Activated CD8-positive, alpha-beta memory T cell treated with anti-CD3 and anti-CD28 coated beads, Interleukin-2, amount 50 U/mL, for 1 hour (primary cell): ENCODE measurements around the gene C12orf60.
A peak's percentile ranks its signal among the peaks of the same experiment; 100 is the strongest.
"Not testable (repeated sequence)": the region's sequence is repeated elsewhere in the genome, so short reads cannot be mapped to it uniquely, and the experiment has no call there.

Source experiments
- DNase-seq: peaks from one replicate; pipeline ENCODE4 v3.0.0-alpha.2; 2020; ENCODE audit errors: extremely low read depth

Gene C12orf60, protein sequence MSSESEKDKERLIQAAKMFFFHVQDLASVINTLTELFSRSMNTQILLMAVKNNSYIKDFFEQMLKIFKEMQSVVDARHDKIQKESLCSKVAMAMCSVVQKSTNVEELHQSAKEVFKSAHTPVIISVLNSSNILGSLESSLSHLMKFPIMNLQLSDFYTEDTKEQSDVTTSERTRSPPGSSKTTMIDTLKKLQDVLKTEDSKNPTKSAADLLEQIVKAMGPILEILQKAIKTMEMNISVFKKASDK

DNA sequence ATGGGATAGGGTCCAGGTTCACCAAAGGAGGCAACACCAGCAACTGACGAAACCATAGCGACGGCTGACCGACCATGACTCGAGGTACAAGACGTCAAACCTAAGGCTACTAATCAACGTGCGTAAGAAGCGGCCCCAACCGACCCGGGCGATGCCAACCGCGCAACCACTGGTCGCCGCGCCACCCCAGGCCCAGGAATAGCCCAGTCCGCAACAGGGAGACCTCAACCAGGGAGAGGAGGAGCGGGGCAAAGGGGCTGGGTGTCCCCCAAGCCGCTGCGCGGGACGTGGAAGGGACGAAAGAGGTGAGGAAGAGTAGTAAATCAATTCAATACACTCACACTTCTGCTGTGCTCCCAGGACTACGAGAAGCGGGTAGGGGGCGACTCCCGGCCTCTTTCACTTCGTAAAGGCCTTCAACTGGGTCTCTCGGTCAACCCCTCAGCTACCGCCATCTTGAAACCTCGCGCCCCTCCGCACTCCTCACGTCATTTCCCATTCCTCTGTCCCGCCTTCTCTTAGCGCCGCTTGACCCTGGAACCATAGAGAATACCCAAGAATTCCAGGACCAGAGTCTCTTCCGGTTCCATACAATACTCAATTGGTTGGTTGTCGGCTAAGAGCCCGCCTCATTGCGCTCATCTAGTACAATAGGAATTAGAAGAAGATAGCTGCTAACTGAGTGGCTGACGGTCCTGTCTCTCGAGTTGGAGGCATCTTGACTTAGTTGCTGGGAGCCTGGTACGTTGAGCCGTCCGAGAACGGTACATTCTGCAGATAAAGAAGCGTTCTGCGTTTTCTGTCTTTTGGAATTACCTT lies at the start of gene C12orf60, which contains the start of gene WBP11:
Gene C12orf60, plus strand, starts transcription at position 660 of the 819 bp plus-strand sequence. CDS start 19,266 bp downstream, outside the sequence.
Gene WBP11, minus strand, starts transcription at position 468 of the 819 bp plus-strand sequence. CDS start 2,095 bp downstream, outside the sequence.
- peak; percentile 78 for DNase-seq

DNA sequence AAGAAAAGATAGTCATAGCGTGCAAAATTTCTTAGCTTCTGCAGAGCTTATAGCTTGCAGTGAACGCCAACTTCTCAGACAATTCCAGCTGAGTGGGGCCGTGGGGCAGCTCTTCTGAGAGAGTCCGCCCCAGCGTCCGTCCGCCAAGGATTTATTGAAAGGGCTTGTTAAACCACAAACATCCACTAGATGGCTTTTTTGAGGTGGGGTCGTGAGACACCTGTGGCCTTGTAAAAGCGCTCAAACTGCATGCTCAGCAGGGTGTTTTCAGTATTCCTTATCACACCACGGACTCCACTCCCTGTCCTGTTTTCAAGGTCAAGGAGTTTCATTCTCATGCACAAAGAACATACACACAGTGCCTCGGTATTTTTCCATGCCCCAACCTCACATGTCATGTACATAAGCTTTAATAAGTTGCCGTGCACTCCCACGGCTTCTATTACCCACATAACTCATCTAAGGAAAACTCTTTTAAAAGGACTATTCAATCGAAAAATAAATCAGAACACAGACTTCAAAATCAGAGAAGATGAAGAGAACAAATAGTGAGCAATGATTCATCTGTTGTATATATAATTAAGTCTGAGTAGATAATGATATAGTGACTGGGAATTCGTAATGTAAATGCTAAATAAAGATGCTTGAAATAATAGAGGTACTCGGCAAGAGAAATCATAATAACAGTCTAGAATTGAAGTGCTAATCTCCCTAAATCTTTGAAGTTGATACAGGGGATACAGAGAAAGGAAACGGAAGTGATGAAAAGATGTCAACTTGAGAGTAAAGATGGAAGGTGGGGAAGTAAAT lies 46.9 kb upstream of the C12orf60 start:
- DNase-seq, result no peak

DNA sequence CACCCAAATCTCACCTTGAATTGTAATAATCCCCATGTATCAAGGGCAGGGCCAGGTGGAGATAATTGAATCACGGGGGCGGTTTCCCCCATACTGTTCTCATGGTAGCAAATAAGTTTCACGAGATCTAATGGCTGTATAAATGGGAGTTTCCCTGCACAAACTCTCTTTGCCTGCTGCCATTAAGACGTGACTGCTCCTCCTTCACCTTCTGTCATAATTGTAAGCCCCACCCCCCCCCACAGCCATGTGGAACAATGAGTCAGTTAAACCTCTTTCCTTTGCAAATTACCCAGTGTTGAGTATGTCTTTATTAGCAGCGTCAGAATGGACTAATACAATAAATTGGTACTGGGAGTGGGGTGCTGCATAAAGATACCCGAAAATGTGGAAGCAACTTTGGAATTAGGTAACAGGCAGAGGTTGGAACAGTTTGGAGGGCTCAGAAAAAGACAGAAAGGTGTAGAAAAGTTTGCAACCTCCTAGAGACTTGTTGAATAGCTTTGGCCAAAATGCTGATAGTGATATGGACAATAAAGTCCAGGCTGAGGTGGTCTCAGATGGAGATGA lies 43.7 kb upstream of the C12orf60 start:
- DNase-seq, result not testable (repeated sequence)

DNA sequence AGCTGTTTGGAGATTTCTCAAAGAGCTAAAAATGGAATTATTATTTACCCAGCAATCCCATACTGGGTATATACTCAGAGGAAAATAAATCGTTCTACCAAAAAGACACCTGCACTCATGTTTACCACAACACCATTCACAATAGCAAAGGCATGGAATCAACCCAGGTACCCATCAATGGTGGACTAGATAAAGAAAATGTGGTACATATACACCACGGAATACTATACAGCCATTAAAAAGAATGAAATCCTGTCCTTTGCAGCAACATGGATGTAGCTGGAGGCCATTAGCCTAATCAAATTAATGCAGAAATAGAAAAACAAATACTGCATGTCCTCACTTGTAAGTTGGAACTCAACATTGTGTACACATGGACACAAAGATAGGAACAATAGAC lies 38.1 kb upstream of the C12orf60 start:
- no peak for DNase-seq

DNA sequence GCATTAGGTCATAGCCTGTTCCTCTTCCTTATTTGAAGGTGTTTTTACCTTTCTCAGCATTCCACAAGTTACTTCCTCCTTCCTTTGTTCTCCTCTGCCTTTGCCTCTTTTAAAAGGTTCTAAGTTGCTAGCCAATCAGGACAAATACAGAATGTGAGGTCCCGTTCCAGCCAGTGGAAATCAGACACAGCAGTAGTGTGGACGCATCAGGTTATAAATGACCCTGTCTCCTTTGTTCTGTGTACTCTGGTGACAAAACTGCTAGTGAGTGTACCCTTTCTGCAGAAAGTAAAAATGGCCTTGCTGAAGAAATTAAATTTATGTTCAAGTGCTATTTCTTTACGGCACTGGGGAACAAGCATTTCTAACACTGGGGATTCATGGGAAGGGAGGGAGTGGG lies 37.5 kb upstream of the C12orf60 start:
- not testable (repeated sequence) for DNase-seq

DNA sequence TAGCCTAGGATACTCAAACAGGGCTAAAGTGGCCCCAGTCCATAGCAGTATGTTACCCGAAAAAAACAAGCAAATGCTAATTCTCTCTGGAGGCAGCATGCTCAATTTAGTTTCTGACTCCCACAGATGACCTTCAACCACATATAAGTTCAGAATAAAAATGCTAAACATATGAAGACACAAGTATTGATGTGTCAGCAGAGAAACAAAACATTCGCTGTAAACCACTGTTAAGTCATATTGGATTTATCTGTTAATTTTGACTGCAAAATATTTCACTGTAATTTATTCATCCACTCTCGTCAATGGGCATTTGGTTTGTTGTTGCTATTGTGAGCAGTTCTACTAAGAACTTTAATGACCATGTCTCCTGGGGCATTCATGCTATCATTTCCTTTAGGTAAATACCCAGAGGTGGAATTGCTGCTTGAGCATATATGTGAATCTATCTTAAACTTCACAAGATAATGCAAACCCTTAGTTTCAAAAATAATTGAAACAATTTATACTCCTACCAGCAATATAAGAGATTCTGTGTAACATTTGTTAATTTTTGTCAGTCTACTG lies 36.7 kb upstream of the C12orf60 start:
- DNase-seq, result no peak

DNA sequence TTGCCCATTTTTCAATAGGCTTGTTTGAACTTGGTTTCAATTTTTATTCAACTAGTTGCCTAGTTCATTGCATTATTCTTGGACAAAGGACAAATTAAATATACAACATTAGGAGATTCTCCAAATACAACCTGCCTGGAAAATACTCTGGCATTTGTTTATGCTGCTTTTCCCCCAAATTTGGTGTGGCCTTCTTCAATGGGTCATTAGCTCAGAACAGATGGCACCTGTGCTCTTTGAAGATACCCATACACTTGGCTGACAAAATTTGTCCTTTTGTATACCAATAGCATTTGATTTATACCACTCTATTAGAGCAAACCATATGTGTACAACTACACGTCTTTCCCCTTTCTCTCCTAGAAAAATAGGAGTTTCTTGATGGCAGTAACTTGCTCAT lies 35.9 kb upstream of the C12orf60 start:
- no peak for DNase-seq

DNA sequence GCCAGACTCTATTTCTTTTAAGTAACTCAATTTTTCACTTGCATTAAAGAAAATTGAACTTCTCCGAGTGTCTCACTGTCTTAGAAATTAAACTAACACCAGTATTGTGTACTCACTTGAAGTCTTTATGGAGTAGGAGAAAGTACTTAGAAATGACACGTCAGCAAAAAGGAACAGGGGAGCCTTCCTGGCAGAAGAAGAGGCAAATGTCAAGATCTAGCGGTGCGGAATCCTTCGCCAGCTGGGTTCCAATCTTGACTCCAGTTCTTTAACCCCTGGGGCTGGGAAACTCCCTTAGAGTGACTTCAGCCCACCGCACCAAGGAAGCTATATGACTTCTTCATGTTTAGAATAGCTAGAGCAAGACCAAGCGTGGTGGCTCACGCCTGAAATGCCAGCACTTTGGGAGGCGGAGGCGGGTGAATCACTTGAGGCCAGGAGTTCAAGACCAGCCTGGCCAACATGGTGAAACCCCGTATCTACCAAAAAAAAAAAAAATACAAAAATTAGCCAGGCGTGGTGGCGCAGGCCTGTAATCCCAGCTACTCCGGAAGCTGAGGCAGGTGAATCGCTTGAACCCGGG lies 34.6 kb upstream of the C12orf60 start:
- no peak for DNase-seq

DNA sequence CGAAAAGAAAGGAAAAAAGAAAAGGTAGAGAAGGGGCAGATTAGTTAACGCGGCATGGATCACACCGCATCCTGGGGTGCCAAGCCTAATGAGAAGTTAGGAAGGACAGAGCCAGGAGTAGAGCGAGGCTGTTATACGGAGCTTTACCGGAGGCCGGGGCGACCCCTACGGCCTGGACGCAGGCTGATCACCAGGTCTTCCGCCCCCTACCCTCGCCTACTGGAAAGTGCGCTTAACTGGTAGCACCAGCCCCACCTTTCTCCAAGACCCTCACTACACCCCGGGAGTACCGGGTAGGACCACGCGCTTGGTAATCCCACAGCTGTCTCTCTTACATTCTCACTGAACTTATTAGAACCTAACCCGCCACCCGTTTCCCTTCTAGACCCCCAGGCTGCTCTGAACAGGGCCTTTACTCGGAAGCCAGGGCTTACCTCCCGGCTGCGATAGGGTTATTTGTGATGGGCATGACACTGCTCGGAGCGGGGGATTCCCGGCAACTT lies 34.0 kb upstream of the C12orf60 start:
- no peak for DNase-seq

DNA sequence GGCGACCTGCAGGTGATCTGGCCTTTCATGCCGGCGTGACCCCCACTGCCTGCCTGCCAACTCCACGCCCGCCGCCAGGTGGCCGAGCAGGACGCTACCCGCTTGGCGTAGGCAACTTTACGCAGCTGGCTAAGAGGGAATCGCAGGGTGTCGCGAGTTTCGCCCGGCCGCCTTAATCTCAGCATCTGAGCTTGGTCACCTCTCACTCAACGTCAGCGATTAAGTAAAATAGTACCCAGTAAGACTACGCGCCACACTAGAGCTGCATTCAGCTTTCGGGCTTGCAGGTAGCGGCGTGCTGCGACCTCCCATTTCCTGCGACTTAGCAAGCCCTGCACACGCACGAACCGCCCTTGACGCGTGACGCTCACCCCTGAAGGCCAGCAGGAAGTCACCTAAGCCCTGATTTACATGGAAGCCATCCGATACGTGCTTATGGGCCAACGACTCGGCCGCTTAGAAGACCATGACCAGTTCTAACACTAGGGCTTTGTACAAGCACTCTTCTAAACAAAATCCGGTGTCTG lies 33.4 kb upstream of the C12orf60 start:
- DNase-seq, result peak; percentile 74

DNA sequence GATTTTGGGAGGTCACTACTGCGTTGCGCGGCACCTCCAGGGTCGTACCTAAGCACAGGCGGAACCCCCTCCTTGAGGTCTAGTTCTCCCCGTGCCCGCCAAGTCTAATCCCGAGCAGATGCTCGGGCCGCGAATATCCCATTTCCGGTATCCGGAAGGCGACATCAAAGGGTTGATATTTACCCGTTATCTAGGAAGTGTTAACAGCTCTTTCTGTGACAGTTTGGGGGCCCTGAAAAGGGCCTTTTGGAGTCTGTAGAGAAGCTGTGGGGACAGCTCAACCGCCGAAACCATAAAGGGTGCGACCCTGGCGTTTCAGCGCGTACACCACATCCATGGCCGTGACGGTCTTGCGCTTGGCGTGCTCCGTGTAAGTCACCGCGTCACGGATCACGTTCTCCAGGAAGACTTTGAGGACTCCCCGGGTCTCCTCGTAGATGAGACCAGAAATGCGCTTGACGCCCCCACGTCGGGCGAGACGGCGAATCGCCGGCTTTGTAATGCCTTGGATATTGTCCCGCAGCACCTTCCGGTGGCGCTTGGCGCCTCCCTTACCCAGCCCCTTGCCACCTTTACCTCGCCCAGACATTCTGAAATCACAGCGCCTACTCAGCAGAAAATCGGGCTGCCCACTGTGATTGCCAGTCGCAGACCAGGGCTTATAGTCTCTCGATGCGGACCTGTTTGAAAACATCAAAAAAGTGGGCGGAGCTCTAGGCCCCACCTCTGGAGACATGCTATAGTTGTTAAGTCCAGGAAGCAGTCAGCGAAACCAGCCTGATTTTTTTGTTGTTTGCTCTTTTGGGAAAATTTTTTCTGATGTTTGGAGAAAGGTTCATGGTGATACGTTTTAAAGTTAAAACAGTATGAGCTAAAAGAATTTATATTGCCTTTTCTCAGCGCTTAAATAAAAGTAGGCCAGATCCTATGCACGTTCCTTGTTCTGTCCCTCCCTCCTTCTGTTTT lies 32.7 kb upstream of the C12orf60 start:
- peak; percentile 90 for DNase-seq

DNA sequence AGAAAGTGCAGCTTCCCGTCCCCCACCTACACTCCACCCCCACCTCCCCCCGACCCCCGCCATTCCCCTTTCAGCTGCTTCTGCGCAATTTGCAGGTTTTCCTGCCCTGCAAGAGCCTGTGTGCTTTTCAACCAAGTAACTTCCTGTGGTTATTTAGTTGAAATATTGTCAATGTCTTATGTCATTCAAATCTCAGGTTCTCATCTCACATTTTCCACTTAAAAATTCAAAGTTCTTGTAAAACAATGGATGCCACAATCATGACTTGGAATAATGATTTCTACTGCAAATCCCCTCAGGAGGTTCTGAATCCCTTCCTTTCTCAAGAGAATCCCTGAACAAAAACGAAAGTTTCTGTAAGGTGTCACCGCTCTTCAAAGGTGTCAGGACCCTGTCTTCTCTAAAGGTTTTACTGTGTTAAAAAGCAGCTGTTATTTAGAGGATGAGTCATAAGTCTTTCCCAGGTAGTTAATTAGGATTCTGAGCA lies 31.8 kb upstream of the C12orf60 start:
- DNase-seq, result peak; percentile 49

DNA sequence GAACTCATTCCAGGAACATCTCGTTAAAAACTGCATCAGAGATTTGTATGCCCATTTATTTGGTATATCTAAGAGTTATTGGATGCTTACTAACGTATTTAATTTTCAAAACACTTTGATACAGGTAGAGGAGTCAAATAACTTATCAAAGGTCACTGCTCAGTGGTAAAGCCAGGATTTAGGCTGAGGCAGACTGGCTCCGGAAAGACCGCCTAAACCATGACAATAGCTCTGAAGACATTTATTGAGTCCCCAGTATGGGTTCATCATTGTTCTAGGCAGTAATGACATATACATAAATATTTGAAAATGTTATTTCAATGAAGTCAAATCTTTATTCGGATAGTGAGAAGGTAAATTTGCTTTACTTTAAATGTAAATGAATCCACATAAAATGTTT lies 30.5 kb upstream of the C12orf60 start:
- no peak for DNase-seq

DNA sequence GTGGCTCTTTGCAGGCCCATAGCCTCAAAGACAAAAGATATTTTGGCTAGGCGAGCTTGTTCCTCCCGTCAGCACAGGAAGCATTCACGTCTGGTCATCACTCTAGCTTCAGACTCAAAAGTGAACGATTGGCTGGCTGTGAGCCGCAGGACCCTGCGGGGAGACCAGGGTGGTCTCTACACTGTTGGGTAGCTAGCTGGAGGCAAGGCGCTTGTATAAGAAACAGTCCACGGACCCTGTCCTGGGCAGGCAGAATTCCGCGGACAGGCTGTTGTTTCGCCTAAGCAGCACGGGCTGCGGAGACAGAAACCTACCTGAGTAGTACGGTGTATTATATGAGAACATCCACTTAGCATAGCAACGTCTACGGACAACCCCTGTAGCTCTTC lies 29.8 kb upstream of the C12orf60 start:
- DNase-seq, result no peak

DNA sequence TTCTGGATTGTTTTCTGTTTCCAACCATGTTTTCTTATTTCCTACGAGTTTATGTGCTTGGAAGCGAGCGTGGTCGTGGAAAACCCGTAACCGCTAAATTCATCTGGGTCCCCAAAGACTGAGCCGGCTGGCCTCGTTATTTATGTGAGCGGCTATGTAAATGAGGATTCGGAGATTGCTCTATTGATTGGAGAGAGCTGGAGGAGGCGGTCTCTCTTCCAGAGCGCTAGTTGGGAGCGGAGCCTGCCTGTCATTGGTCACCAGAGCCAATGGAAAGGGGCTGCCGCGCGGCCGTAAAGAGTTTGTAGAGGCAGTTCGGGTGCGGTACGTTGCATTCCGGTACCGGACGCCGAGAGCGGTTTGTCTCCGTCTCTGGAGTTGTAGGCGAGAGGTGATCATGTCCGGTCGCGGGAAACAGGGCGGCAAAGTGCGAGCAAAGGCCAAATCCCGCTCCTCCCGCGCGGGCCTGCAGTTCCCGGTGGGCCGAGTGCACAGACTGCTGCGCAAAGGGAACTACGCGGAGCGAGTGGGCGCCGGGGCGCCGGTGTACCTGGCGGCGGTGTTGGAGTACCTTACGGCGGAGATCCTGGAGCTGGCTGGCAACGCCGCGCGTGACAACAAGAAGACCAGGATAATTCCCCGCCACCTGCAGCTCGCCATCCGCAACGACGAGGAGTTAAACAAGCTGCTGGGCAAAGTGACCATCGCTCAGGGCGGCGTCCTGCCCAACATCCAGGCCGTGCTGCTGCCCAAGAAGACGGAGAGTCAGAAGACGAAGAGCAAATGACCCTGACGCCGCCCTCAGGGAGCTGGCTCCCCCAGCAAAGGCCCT lies 29.2 kb upstream of the C12orf60 start:
- peak; percentile 82 for DNase-seq

DNA sequence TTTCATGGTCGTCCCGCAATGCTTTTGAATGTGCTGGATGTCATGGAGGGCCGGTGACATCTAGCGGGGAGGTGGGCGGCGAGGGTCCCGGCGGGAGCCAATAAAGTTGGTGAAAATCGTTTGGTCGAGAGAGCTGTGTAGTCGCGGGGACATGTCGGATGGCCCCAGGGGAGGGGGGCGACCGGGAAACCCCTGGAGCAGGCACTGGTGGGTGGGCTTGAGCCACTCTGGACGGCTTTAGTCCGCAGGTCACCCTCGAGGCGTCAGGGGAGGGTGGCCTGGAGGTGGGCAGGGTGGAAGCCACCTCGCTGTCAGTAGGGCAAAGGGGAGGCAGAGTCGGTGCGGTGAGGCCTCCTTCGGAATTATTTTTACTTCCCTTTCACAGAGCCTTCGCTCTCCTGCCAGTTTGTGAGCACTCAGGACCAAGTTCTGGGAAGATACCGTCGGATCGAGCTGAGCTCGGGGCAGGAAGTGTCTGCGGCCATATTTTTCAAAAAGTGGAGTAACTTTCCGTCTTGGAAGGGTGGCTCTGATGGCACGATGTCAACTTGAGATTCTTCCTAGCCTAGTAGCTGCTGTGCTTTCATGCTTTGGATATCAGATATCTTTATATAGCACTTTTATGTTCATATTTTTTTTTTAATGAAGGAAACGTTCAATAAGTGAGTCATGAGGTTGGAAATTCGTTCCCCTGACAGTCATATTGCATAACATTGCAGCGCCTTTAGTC lies 28.4 kb upstream of the C12orf60 start:
- no peak for DNase-seq

DNA sequence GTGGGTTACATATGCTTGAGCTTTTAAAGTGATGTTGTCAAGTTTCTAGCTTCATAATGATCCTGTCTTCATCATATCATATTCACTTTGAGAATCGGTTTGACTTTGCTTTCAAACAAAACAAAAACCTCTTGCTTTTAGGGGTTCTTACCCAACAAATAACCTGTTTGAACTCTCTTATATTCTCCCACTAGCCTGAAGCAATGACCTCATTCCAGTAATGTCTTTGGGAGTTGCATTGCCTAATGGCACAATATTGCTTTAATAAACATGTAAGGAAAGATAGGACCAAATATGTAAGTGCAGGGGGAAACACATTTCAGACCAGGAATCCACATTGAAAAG lies 27.9 kb upstream of the C12orf60 start:
- DNase-seq, result no peak
